Smooth muscle cell (in vitro differentiated cells): ENCODE data around the gene TMEM135. TPM values are rescaled to one million over a fixed set of nuclear protein-coding genes. Genes with fewer than 3 reads are reported as not detected.

Experiments
- DNase-seq: peaks from one replicate; lab custom pipeline; 2025; ENCODE audit not compliant: unreplicated experiment; lab: John Stamatoyannopoulos, UW
- H2AFZ ChIP-seq: fragments of 200-600 bp; sonication (generic); 2 replicates; pipeline ENCODE4 v1.6.0; 2016; ENCODE audit warnings: antibody characterized with exemption, low read depth, mild to moderate bottlenecking
- H3F3A ChIP-seq: fragments of 200-600 bp; sonication (generic); 2 replicates; pipeline ENCODE4 v1.6.0; 2017; ENCODE audit warnings: antibody characterized with exemption, low read depth
- H3K27ac ChIP-seq: fragments of 200-600 bp; sonication (generic); 2 replicates; pipeline ENCODE4 v1.5.1; 2016; ENCODE audit warnings: low read depth, mild to moderate bottlenecking
- H3K27me3 ChIP-seq: fragments of 200-600 bp; sonication (generic); 2 replicates; pipeline ENCODE4 v1.6.1; 2016; ENCODE audit warnings: low read depth, mild to moderate bottlenecking
- H3K36me3 ChIP-seq: fragments of 200-600 bp; sonication (generic); 2 replicates; pipeline ENCODE4 v1.5.1; 2016; ENCODE audit warnings: low read depth
- H3K4me1 ChIP-seq: fragments of 200-600 bp; sonication (generic); 2 replicates; pipeline ENCODE4 v1.5.1; 2016; ENCODE audit warnings: low read depth
- H3K4me2 ChIP-seq: fragments of 200-600 bp; sonication (generic); 2 replicates; pipeline ENCODE4 v1.6.0; 2016; ENCODE audit warnings: mild to moderate bottlenecking
- H3K4me3 ChIP-seq: fragments of 200-600 bp; sonication (generic); 2 replicates; pipeline ENCODE4 v1.5.1; 2016; ENCODE audit warnings: mild to moderate bottlenecking
- H3K79me2 ChIP-seq: fragments of 200-600 bp; sonication (generic); 2 replicates; pipeline ENCODE4 v1.6.0; 2016; ENCODE audit warnings: low read depth, mild to moderate bottlenecking
- H3K9ac ChIP-seq: fragments of 200-600 bp; sonication (generic); 2 replicates; pipeline ENCODE4 v1.6.0; 2016; ENCODE audit warnings: low read depth
- H3K9me3 ChIP-seq: fragments of 200-600 bp; sonication (generic); replicated peaks from 2 replicates; pipeline ENCODE4 v1.5.1; 2016; ENCODE audit warnings: low read depth
- H4K20me1 ChIP-seq: fragments of 200-600 bp; sonication (generic); 2 replicates; pipeline ENCODE4 v1.6.0; 2016; ENCODE audit warnings: low read depth
- WGBS: methylation state at CpG from one replicate; pipeline ENCODE4 v1.1.7; 2016; ENCODE audit warnings: low lambda C conversion rate; 5-methylcytosine and 5-hydroxymethylcytosine counted together
- polyA plus RNA-seq: library from polyadenylated mRNA; unstranded; fragments of >200 nt; fragmentation: Nextera tagmentation; extraction: Ambion mirVana; gene quantifications from 2 replicates; pipeline ENCODE4 v1.2.1, GENCODE V29; 2016
- total RNA-seq: library from RNA; depleted of rRNA; stranded (reverse); fragments of >200 nt; gene quantifications from 2 replicates; pipeline ENCODE4 v1.2.3, GENCODE V29; 2014
- TF ChIP-seq, protein P1 (sequence below): fragments of 200-600 bp; sonication (generic); IDR thresholded peaks from 2 replicates; pipeline ENCODE4 v1.5.1; 2017; ENCODE audit warnings: borderline replicate concordance, mild to moderate bottlenecking, antibody characterized with exemption; ENCODE audit not compliant: insufficient read depth, poor library complexity, severe bottlenecking

Gene TMEM135
- total and polyA plus RNA-seq, 2 experiments from 2014 or later, result 12.4 to 21.7 TPM

DNA sequence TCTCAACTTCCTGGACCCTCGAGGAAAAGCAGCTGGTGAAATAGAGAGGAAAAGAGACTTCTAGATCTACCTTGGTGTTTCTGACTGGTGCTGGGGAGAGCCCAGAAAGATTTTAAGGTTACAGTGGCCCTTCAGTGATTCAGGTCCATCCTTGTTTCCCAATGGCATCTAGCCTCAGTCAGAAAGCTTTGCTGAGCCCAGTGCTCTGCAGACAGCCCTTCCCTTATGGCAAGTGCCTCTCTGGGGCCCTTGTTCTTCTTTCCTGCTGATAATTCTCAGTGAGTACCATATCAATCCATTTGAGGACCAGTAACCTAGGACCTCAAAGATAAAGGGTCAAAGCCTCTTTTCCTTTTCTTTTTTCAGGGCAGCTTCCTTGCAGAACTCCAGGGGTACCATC is 25.1 kb upstream of the TMEM135 start:
- TF ChIP-seq, protein P1, sequence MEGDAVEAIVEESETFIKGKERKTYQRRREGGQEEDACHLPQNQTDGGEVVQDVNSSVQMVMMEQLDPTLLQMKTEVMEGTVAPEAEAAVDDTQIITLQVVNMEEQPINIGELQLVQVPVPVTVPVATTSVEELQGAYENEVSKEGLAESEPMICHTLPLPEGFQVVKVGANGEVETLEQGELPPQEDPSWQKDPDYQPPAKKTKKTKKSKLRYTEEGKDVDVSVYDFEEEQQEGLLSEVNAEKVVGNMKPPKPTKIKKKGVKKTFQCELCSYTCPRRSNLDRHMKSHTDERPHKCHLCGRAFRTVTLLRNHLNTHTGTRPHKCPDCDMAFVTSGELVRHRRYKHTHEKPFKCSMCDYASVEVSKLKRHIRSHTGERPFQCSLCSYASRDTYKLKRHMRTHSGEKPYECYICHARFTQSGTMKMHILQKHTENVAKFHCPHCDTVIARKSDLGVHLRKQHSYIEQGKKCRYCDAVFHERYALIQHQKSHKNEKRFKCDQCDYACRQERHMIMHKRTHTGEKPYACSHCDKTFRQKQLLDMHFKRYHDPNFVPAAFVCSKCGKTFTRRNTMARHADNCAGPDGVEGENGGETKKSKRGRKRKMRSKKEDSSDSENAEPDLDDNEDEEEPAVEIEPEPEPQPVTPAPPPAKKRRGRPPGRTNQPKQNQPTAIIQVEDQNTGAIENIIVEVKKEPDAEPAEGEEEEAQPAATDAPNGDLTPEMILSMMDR, result no peak
- H3K79me2 ChIP-seq, result no peaks in the 10 kb centered on the region
- H3K4me3 ChIP-seq, result no peak overlapping the region
- H3K9ac ChIP-seq, result no peak overlapping the region
- DNase-seq, result no peak
- no peaks in the 10 kb centered on the region for H4K20me1 ChIP-seq
- H3K9me3 ChIP-seq, result no peaks in the 10 kb centered on the region
- no peaks in the 10 kb centered on the region for H3K36me3 ChIP-seq
- H3K4me2 ChIP-seq, result no peak overlapping the region
- H3K27ac ChIP-seq, result no peak overlapping the region
- H2AFZ ChIP-seq, result no peak overlapping the region
- H3F3A ChIP-seq, result no peaks in the 10 kb centered on the region
- H3K27me3 ChIP-seq, result no peaks in the 10 kb centered on the region
- no peaks in the 10 kb centered on the region for H3K4me1 ChIP-seq
- 89% methylated on average over 1 of the region's 1 CpG for WGBS

DNA sequence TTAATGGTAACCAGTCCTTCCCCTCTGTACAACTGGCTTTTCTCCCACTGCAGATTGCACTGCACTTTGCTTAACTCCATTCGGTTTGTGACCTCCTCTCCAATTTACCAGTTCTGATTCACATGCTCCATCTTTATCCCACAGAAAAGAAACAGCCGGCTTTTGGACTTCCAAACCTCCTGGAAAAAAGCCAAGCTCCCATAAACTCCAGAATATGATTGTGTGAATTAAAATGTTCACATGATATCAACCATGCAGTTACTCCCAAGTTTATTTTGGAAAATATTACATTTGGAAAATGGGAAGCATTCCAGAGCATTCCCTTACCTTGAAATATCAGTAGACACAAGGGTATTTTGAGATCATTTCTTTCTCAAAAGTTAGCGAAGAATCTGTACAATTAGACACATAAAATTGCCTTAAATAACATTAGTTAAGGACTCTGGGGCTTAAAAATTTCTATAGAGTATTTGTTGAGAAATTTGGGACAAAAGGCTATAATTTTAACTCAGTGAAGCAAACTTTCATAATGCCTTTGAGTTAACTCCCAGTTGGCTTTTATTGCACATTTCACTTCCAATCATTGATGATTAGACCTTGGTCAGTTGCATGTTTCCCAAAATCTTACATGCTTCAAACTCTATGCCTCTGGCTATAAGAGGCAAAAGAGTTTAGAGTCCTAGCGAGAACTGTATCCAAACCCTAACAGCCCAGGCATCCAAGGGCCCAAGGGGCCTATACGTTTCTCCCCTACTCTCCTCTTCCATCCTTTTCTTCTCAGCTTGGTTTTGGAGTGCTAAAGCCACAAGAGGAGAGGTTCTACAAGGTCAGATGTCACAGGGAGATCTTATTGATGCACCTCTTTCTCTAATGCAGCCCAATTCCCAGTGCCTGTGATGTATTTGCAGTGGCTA is 23.6 kb upstream of the TMEM135 start:
- Histone ChIP-seq H3K36me3 (no peaks in the 10 kb centered on the region), H4K20me1 (no peaks in the 10 kb centered on the region), H3K27ac (no peak overlapping the region), H3K9ac (no peak overlapping the region), H3K4me1 (no peaks in the 10 kb centered on the region), H3K4me2 (no peak overlapping the region), H3F3A (no peaks in the 10 kb centered on the region), H3K27me3 (no peaks in the 10 kb centered on the region), H3K79me2 (no peaks in the 10 kb centered on the region), H3K9me3 (no peaks in the 10 kb centered on the region), H3K4me3 (no peak overlapping the region), H2AFZ (no peak overlapping the region)
- TF ChIP-seq, protein P1, result no peak
- no peak for DNase-seq
- WGBS, result 87% methylated on average over 5 of the region's 5 CpGs

DNA sequence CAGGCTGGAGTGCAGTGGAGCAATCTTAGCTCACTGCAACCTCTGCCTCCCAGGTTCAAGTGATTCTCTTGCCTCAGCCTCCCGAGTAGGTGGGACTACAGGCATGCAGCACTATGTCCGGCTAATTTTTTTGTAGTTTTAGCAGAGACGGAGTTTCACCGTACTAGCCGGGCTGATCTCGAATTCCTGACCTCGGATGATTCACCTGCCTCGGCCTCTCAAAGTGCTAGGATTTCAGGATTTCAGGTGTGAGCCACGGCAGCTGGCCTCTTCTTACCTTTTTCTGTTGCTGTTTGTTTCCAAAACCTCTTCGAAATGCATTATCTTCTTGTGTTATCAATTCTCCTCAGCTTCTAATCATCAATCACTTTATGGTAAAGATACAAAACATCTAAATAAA is 22.1 kb upstream of the TMEM135 start:
- H3K36me3 ChIP-seq, result no peaks in the 10 kb centered on the region
- H3F3A ChIP-seq, result no peaks in the 10 kb centered on the region
- H3K27ac ChIP-seq, result no peak overlapping the region
- peaks cover 8% of the 10 kb centered on the region for H3K4me1 ChIP-seq
- TF ChIP-seq, protein P1, result no peak
- H2AFZ ChIP-seq, result no peak overlapping the region
- no peaks in the 10 kb centered on the region for H3K9me3 ChIP-seq
- no peak for DNase-seq
- no peak overlapping the region for H3K4me2 ChIP-seq
- H4K20me1 ChIP-seq, result no peaks in the 10 kb centered on the region
- H3K79me2 ChIP-seq, result no peaks in the 10 kb centered on the region
- no peaks in the 10 kb centered on the region for H3K27me3 ChIP-seq
- no peak overlapping the region for H3K4me3 ChIP-seq
- WGBS, result 83% methylated on average over 10 of the region's 10 CpGs
- H3K9ac ChIP-seq, result no peak overlapping the region
